Kidney (tissue), 14 donors: Measurements from ENCODE around the gene LIPC. TPM values are rescaled to one million over a fixed set of nuclear protein-coding genes. Genes with fewer than 3 reads are reported as not detected.

Experiments used
- DNase-seq, 5 donors: peaks; one replicate each; pipeline ENCODE4 v3.0.0-alpha.2; 2013 to 2020
- FAIRE-seq: peaks from 2 replicates; lab custom pipeline; 2012; peaks lifted over from hg19 to GRCh38; lab: Jason Lieb, UNC
- H3K27ac ChIP-seq, 2 donors: one replicate each; pipeline ENCODE4 v1.7.0; 2013; ENCODE audit warnings: low read depth in 2 of 2, low read length in 2 of 2, inconsistent platforms in 1 of 2
- H3K27me3 ChIP-seq: one replicate; pipeline ENCODE4 v1.7.1; 2013; ENCODE audit warnings: low read length, inconsistent platforms; ENCODE audit not compliant: control insufficient read depth, insufficient read depth
- H3K36me3 ChIP-seq, 3 donors: one replicate each; pipeline versions ENCODE4 v1.7.0 to v1.7.1; 2013; ENCODE audit warnings: low read length in 3 of 3, control low read depth in 1 of 3, inconsistent platforms in 1 of 3; ENCODE audit not compliant: insufficient read depth in 3 of 3, control insufficient read depth in 2 of 3
- H3K4me1 ChIP-seq, 3 donors: one replicate each; pipeline versions ENCODE4 v1.7.0 to v1.7.1; 2013; ENCODE audit warnings: low read length in 3 of 3, inconsistent platforms in 1 of 3, low read depth in 1 of 3; ENCODE audit not compliant: control insufficient read depth in 2 of 3, insufficient read depth in 2 of 3
- H3K4me3 ChIP-seq, 3 donors: one replicate each; pipeline versions ENCODE4 v1.7.0 to v1.8.1; 2013; ENCODE audit warnings: low read length in 3 of 3, control low read depth in 1 of 3, inconsistent platforms in 1 of 3
- H3K9ac ChIP-seq, 3 donors: one replicate each; pipeline versions ENCODE4 v1.7.0 to v1.7.1; 2013; ENCODE audit warnings: low read length in 3 of 3, control low read depth in 1 of 3, inconsistent platforms in 1 of 3
- H3K9me3 ChIP-seq, 3 donors: one replicate each; pipeline versions ENCODE4 v1.7.0 to v1.7.1; 2013; ENCODE audit warnings: low read length in 3 of 3, control low read depth in 1 of 3, inconsistent platforms in 1 of 3; ENCODE audit not compliant: control insufficient read depth in 2 of 3, insufficient read depth in 1 of 3
- intact Hi-C: fragments of 100-400 bp; cut with DNase I; formaldehyde crosslinking; loops from one replicate; pipeline ENCODE4 v1.11.1; 2022
- polyA plus RNA-seq: library from polyadenylated mRNA; stranded (reverse); fragments of 350-450 nt; fragmentation: Illumina TruSeq; extraction: RNeasy Lipid Tissue Mini Kit (QIAGEN cat#74804); gene quantifications from one replicate; pipeline ENCODE4 v1.2.3, GENCODE V29; 2014; ENCODE audit warnings: low read depth, low replicate concordance; ENCODE audit not compliant: insufficient read depth
- total RNA-seq: library from RNA; stranded (reverse); fragmentation: NEBNext Ultra II Directional; extraction: Animal tissue kit (Norgen Biotek cat#: 25700); gene quantifications from one replicate; pipeline ENCODE4 v1.2.1, GENCODE V29; 2021
- TF ChIP-seq, protein P1 (sequence below): IDR thresholded peaks from 3 replicates; pipeline ENCODE4 v1.5.1; 2012; ENCODE audit warnings: mild to moderate bottlenecking, moderate library complexity, borderline replicate concordance; ENCODE audit not compliant: insufficient read depth; ENCODE audit errors: extremely low read depth
- donor health status: control.
- donor health status: control.
- donor health status: control.
- donor health status: control.
- donor health status: control.
- donor health status: DM: yes; HTN: yes; CAD: no.
- donor health status: Normal renal cell carcinoma (clear cell type).

Gene LIPC
- total and polyA plus RNA-seq, 2 donors from 2014 or later, result 9.9 to 21.6 TPM

DNA sequence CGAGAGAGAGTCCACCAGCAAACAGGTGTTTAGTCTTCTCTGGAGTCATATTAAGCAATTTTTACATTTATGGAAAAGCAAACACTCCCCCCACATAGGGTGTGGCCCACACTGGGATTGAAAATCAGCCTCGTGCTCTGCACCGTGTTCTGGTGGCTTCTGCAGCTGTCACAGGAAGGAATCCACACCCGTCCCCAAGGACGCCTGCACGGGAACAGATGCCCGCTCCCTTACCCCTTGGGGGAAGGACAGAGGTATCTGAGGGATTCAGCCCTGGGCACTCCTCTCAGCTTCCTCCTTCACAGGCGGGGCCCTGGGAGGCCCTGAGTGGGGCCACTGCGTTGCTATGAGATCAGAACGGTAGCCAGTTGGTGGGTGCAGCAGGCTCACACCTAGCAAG, 27.8 kb downstream of the LIPC start:
- no peak overlapping the region for H3K9ac ChIP-seq
- TF ChIP-seq, protein P1, sequence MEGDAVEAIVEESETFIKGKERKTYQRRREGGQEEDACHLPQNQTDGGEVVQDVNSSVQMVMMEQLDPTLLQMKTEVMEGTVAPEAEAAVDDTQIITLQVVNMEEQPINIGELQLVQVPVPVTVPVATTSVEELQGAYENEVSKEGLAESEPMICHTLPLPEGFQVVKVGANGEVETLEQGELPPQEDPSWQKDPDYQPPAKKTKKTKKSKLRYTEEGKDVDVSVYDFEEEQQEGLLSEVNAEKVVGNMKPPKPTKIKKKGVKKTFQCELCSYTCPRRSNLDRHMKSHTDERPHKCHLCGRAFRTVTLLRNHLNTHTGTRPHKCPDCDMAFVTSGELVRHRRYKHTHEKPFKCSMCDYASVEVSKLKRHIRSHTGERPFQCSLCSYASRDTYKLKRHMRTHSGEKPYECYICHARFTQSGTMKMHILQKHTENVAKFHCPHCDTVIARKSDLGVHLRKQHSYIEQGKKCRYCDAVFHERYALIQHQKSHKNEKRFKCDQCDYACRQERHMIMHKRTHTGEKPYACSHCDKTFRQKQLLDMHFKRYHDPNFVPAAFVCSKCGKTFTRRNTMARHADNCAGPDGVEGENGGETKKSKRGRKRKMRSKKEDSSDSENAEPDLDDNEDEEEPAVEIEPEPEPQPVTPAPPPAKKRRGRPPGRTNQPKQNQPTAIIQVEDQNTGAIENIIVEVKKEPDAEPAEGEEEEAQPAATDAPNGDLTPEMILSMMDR, result no peak
- peaks cover 0 to 19% (median 9%) of the 10 kb centered on the region in 3 donors for H3K4me1 ChIP-seq
- DNase-seq, result peak in 2 of 5 donors; percentile 32 to 82
- no peaks in the 10 kb centered on the region for H3K36me3 ChIP-seq
- intact Hi-C loops, result no loop called here
- FAIRE-seq, result no peak
- H3K27me3 ChIP-seq, result no peaks in the 10 kb centered on the region
- no peak overlapping the region for H3K4me3 ChIP-seq
- no peaks in the 10 kb centered on the region for H3K9me3 ChIP-seq
- H3K27ac ChIP-seq, result peak overlapping the region; percentile 63 to 73

DNA sequence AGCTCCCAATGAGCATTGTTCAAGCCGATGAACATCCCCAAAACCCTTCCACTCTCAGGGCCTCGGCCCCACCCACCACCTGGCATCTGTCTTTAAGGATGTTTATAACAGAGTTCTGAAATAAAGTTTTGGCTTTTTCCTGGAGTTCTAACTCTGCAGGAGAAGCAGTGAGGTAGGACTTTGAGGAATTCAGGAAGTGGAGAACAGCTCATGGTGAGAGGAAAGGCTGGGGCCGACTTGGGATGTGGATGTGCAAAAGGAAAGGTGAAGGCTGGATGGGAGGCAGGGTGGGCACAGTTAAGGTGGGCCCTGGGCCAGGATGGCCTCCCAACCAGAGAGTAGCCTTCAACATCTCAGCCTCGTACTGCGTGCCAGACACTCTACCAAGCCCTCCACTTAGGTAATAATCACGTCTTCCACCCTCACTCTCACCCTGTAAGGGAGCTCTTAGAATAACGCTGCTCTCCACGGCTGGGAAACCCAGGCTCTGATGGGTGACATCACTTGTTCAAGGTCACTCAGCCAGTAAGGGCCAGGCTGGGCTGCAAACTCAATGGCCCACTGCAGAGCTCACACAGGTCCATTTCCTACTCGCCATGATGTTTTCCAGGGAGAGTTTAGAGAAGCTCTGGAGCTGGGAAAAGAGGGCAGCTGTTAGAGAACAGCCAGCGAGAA, 28.5 kb downstream of the LIPC start:
- Histone ChIP-seq H3K4me3 (no peak overlapping the region), H3K36me3 (no peaks in the 10 kb centered on the region), H3K27ac (peak overlapping the region; percentile 63 to 73), H3K9me3 (no peaks in the 10 kb centered on the region), H3K9ac (no peak overlapping the region), H3K4me1 (peaks cover 0 to 19% (median 9%) of the 10 kb centered on the region in 3 donors), H3K27me3 (no peaks in the 10 kb centered on the region)
- TF ChIP-seq, protein P1, result no peak
- FAIRE-seq (no peak), DNase-seq (no peak)
- intact Hi-C loops, result no loop called here

DNA sequence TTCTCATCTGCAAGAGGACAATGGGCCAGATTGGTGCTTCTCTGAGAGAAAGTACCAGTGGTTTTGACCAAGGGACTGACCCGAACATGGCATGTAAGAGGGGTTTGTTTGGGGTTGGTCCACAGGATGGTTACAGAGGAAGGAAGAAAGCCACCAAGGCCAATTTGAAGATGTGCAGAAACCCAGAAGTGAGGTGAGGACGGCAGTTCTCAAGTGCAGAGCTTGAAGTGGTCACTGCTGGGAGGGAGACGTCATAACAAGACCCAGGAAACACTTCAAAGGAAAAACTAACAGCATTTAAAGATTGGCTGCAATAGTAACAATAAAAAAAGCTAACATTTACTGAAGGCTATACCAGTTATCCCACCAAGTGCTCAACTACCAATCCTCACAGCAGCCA, 29.1 kb downstream of the LIPC start:
- Histone ChIP-seq H3K4me1 (peaks cover 2 to 22% (median 12%) of the 10 kb centered on the region in 3 donors), H3K9ac (no peak overlapping the region), H3K27ac (no peak overlapping the region), H3K9me3 (no peaks in the 10 kb centered on the region), H3K36me3 (no peaks in the 10 kb centered on the region), H3K4me3 (no peak overlapping the region), H3K27me3 (no peaks in the 10 kb centered on the region)
- FAIRE-seq (no peak), DNase-seq (no peak)
- TF ChIP-seq, protein P1, result no peak
- intact Hi-C loops, result no loop called here
